Esophagus mucosa (tissue), 1 donor: Measurements from ENCODE around the gene CCDC187. TPM values are rescaled to one million over a fixed set of nuclear protein-coding genes. Genes with fewer than 3 reads are reported as not detected.

Experiments
- ATAC-seq: fragments of 200-7000 bp; cut with Tn5 transposase; one replicate; pipeline ENCODE4 v1.9.1; 2020
- total RNA-seq: library from RNA; stranded (reverse); gene quantifications from one replicate; pipeline ENCODE4 v1.2.4, GENCODE V29; 2023
- donor health status: DM: yes; HTN: yes; CAD: no.

Gene CCDC187
- total RNA-seq, 1 donor from 2014 or later, result not detected

DNA sequence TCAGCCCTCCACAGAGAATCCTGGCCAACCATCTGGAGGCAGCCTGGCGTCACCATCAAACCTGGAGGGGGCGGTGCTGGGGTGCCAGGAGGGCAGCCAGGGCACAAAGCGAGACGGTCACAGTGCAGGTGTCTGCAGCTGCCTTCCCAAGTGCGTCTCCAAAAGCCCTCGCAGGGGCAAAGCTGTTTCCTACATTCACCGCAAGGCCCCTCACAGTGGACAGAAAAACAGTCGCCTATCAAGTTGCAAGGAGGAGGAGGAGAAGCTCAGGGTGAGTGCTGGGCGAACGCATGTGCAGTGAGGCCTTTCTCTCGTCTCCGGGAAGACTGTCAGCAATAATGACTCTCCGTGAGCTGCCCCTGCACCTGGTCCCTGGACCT is 81.0 kb downstream of the CCDC187 start:
- no peak for ATAC-seq

DNA sequence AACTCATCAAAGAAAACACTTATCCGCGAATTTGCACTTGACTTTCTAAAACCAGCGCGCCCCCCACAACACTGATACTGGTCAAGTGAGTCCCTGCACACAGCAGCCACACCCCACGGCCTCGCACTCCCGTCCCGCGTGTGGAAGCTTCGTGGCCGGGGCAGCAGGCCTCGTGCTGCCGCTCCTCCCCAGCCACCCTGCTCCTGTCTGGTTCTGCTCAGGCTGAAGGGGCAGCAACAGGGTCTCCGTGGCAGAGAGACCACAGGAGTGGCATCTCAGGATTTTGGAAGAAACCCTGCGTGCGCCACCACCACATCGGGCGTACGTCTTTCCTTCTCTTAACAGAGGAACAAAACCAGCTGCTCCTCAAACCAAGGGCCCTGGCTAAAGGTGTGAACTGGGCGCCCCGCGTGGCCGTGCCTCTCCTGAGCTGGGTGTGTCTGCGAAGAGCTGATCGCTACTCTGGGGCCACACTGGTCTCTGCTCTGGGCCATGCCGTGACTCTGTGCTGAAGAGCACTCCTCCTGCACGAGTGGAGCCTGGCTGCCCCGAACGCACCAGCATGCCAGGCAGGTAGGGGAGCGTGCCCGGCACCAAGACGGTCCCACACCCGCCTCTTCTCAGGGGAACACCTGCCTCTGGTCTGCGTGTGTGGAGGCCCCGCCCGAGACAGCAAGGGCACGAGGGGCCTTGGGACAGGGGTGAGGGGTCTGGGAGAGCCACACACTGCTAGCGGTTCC is 81.6 kb downstream of the CCDC187 start:
- ATAC-seq, result no peak

DNA sequence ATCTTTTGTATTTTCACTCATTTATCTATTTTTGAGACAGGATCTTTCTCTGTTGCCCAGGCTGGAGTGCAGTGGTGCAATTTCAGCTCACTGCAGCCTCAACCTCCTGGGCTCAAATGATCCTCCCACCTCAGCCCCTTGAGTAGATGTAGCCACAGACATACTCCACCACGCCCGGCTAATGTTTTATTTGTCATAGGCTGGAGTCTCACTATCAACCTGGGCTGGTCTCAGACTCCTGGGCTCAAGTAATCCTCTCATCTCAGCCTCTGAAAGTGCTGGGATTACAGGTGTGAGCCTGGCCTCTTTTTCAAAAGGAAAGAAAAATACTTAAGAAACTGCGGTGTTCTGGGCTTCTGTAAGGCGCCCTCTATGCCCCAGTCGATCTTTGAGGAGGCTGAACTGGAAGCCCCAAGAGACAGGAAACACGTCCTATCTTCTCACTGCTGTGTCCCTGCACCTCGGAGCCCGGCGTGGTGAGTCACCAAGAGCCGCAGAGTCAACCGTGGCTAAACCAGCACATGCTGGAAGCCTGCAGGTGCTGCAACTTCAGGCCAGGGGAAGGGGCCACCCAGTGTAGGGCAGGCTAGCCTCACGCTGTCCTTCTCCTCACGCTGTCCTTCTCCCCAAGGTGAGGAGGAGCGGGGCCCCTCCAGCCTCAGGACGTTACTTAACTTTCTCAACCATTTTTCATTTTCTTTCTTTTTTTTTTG is 83.7 kb downstream of the CCDC187 start:
- peak; percentile 69 for ATAC-seq

DNA sequence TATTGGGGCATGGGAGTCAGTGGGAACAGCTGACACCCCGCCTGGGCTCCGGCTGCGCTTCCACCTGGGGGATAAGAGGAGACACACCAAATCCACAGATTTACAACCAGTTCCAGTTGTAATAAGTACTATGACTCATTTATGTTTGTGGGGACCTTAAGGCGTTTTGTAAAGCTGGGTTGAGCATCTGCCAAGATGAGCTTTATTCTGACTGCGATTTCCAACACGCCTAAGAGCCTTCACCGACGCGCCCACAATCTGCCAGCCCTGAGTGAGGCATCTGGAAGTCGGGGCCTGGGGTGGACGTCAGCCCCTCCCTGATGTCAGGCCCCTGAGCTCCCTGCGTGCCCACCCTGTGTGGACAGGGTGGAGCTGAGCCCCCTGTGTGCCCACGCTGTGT is 84.6 kb downstream of the CCDC187 start:
- peak; percentile 75 for ATAC-seq

DNA sequence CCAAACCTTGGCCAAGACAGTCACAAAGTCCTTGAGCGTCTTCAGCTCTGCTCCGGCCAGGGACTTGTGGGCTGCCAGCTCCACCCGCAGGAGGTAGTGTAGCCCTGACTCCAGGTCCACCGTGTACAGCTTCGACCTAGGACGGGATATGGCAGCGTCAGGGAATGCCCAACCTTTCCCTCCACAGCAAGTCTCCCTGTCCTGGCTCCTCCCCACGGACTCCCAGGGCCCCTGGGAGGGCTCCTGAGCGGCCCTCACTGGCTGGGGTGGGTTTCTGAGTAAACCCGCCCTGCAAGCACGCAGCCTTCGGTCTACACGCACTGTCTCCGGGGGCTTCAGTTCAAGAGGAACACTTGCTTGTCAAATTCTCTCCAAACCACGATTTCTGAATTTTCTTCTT is 85.2 kb downstream of the CCDC187 start:
- ATAC-seq, result no peak

DNA sequence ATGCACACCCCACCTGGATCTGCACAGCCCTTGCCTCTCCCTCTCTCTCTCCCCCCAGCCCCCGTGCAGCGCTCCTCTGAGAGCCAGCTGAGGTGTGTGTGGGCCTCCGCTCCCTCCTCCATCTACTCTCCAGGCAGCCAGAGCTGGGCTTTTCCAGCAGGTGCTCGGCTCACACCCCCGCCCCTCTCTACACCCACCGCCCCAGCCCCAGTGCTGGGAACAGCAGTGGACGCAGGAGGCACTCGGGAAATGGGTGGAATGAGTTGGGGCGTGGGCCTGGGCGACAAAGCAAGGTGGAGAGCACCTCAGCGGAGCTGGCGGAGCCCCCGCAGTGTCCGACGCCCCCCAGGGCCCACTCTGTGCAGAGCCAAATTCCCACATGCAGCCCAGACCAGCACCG is 85.6 kb downstream of the CCDC187 start:
- no peak for ATAC-seq

DNA sequence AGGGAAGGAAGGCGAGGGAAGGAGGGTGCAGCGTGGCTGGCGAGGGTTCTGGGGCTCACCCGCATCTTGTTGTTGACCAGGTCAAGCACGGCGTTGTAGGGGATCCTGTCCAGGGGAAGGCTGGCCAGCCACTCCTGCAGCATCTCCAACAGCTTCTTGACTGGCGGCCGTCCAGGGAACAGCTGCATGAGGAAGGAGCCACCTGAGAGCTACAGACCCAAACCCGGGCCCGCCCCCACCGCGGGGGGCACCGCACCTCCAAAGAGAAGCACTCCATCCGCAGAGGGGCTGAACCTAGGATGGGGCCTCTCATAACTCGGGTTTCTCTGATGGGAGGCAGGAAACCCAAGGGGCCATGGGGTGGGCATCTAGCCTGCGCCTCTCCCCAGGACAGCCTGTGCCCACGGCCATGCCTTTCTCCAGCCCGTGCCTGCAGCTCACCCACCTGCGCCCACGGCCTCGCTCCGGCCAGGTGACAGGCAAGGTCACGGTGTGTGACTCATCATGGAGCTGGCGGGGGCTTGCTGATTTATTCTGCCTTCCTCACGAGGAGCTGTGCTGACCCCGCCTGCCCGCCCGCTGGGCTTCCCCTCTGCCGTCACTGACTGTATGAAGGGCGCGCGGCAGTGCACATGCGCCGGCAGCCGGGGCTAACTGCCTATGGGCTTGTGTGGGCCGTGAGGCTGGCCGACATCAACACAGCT is 87.2 kb downstream of the CCDC187 start:
- no peak for ATAC-seq

DNA sequence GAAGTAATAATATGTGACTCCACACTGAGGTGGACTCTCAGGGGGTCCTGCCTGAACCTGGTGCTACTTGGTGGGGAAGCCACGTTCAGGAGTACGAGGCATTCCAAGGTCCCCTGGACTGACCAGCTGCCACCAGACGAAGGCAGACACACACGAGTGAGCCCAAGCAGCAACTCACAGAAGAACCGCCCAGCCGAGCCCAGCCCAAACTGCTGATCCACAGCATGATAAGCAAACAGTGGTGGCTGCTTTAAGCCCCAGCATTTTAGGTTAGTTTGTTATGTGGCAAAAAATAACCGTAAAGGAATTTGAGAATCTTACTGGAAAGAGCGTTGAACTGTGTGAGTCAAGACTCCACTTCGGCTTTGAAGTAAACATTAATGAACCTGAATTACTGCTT is 90.2 kb downstream of the CCDC187 start:
- ATAC-seq, result no peak

DNA sequence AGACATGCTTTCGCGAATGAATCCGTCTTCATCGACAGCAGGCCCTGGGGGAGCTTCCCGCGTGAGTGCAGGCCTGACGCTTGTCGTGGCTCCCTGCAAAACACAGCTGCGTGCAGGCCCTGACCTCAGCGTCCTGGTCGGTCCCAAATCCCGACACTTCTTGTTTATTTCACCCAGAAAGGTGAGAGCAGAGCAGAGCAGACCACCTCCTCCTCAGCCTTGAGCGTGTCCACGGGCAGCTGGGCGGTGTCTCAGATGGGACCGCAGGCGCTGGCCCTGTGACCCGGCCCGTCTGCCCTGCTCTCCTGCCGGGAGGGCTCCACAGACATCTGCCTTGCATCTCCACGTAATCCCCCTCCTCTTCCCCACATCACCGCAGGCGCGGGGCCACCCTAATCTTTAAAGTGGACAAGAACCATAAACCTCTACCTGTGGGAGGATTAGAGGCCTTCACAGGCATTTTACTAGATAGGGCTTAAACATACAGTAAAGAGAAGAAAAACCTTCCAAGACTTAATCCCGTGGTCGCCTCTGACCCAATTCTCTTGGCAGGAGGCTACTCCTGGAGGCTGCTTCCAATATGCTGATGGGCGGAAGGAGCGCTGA is 91.4 kb downstream of the CCDC187 start:
- no peak for ATAC-seq

DNA sequence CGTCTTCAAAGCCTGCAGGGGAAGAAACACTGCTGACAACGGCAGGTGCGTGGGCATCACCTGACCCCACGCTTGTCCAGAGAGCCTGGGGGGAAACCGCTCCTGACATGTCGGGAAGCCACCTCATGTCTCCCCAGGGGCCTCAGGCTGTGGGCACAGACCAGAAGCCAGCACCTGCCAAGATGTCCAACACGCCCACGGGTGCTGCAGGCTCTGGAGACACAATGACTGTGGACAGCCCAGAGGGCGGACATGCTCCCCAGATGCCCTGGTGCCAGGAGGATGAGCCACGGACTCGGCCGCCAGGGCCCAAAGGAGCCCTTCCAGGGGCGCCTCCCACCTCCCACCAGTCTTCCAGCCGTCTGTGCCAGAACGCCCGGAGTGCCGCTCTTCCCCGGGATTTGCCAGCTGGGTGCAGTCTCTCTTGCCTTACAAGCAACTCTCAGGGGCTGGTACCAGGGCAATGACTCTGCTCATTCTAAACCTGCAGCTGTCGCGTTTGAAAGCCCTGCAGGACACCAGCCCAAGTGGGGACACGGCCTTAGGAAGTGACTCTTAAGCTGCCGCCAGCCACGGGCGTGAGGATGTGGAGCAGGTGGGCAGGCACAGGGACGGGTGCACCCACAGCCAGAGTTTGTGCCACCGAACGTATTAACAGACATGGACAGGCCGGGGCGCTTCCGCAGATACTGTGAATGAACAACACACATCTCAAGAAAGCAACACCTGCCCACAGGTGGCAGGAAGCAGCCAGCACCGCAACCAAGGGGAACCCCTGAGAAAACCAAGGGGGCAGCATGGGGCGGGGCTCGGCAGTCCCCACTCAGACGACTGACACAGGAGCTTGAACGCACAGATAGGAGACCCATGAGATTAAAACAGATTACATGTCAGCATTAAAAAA is 92.2 kb downstream of the CCDC187 start:
- ATAC-seq, result no peak

DNA sequence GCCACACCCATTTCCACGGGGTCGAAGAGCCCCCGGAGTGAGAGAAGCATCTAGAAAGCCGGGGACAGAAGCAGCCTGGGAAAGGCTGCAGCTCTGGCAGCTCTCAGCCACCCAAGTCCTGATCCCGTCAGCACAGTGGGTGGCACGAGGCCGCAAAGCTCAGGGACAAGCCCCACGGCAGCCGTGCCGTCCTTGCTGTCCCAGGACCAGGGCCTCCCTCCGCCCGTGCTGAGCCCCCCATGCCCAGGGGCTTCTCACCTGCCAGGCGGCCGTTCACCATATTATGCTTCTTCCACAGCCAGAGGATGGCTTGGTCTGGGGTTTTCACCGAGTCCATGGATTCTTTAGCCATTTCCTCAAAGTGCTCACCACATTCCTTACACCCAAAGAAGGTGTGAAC is 92.9 kb downstream of the CCDC187 start:
- no peak for ATAC-seq

DNA sequence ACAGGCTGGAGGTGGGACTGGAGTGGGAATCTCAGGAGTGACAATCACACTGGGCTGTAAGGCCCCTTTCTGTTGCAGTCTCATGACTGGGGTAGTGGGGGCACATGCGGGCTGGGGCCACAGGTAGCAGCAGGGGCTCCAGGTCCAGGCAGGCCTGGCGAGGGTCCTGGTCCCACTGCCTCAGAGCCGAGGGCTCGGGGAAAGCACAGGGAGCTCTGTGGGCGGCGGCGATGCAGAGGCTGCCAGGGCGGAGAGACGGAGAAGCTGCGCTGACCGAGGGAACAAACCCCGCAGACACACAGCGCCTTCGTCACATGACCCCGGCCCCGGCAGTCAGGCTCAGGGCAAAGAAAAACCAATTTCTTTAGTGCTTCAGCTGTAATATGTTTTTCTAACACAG is 93.6 kb downstream of the CCDC187 start:
- no peak for ATAC-seq

DNA sequence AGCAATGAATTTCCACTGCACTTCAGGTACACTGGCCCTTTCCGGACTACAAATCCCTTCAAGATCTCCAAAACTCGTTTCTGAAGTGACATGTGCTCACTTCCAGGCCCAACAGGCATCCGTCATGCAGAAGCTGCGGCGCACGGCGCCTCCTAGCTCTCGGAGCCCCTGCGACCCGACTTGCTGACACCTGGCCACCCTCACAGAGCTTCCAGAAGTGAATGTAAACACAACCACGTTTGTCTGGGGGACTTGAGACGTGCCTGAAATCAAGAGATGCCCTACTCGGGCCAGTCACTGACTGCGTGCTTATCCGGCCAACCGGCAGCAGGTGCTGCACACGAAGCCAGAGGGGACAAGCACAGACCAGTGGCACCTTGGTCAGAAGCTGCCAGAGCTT is 94.1 kb downstream of the CCDC187 start:
- no peak for ATAC-seq

DNA sequence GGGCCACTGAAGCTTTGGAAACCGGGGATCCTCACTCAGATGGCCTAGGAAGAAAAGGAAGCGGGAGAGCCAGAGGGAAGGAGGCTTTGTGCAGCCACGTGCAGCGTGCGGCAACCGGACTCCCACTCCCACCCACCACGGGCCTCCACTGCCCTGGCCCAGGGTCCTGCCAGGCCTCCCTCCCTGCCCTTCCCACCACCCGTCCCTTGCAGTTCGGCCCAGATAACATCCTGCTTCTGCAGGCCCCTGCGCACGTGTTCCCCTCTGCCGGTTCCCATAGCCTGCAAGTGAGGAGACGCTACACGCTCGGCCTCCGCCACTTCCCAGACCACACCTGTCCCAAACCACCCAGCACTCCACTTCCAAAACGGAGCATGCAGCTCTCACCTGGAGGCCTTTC is 94.7 kb downstream of the CCDC187 start:
- ATAC-seq, result no peak

DNA sequence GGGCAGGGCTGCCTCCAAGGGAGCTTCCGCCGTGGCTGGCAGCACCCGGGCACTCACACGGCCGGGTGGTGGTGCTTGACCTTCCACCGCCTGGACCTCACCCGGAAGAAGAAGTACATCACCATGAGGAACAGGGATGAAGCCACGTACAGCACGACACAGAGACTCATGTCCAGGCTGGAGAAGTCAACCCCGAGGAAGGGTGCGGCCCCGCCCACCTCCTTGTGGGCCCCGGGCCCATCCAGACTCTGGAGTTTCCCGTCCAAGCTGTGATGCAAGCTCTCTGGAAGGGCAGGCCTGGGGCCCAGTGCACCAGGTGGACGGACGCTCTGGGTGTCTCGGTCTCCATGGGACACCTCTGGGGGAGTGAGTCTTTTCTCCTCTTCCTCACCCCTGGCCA is 95.2 kb downstream of the CCDC187 start:
- ATAC-seq, result no peak

DNA sequence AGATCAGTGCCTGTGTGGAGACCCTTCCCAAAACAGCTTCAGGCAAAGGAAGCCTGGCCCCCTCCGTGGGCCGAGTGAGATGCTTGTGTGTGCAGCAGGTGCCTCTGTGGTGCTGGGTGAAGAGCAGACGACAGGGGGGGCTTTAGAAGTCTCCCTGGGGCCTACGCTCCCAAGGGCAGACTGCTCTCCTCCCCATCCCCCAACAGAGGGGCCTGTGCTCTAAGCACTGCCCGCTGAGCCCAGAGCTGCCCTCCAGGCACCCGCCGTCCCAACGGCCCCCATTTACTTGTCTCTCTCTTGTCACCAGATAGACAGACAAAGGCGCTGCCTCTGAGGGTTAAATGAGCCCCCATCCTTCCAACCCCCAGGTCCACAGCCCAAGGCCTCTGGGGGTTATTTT is 96.3 kb downstream of the CCDC187 start:
- ATAC-seq, result no peak

DNA sequence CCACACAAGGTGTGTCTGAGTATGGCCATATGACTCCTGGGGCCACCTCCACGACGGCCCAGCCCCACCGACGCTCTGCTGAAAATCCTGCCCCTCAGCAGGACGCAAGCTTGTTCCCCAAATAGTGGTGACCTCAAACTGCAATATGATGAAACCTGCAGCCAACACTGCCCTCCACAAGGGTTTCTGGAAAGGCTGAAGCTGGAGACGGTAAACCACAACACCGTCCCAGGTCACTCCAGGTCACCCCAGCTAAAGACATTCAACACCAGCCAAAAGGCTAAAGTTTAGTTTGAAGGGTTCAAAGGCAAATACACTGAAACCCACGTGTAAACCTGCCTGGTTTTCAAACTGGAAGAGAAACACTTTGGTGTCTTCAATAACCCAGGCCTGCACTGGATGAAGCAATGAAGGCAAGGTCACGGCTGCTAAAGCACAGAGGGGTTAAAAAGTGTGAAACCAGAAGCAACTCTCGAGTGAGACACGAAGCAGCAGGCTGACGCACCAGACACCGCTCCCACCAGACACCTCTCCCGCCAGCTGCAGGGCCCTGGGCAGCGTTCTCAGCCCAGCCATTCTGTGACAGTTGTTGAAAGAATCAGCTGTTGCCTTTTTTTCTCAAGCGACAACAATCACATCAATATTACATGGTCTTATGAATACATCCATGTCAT is 97.2 kb downstream of the CCDC187 start:
- ATAC-seq, result no peak

DNA sequence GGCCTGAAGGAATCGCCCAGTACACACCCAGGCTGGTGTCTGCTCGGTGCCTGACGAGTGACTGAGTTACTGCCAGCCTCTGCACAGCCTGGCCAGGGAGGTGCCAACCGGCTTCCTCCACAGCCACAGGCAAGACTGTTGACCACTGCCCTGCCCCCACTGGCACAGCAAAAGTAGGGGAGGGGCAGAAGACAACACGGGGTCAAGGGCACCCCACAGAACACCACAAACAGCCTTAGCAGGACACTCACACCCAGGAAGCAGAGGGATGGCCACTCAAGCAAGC is 98.2 kb downstream of the CCDC187 start:
- ATAC-seq, result no peak

DNA sequence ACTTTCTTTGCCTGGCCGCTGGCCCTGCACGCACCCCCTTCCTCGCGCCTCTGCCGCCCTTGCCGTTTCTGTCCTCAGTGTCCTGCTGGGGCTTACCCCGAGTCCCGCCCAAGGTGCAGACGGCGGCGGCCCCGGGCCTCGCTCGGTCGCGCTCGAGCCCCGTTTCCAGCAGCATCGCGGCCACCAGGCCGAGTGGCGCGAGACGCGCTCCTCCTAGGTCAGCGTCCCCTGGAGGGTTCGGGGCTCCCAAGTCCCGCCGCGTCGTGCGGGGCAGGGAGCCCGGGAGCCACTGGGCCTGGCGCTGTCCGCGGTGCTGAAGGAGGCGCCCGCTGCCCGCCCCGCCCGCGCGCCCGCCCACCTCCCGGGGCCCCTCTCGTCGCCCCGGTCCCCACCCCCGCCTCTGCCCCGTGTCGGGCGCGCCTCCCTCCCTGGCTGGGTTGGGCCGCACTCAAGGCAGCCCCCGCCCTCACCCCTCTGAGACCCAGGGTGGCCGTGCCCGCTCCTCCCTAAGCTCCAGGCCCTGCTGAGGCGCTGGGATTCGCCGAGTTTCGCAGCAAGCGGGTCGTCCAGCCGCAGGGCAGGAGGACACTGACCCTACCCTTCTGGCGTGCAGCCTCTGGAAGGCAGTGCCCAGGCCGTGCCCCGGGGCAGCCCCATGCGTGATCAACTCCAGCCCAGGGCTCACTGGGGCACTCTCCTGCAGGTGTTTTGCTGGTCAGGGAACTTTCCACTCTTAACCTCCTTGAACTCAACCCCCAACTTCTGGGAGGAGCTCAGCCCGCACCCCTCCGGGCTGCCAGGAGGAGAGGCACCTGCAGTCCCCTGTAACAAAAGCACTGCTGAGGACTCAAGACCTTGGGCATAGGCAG is 98.8 kb downstream of the CCDC187 start, which contains the start of gene LHX3:
Gene LHX3 (minus strand): TSS at position 291 of the 869 bp plus-strand sequence. CDS start 116 bp downstream, at position 175.
- ATAC-seq, result peak; percentile 26

DNA sequence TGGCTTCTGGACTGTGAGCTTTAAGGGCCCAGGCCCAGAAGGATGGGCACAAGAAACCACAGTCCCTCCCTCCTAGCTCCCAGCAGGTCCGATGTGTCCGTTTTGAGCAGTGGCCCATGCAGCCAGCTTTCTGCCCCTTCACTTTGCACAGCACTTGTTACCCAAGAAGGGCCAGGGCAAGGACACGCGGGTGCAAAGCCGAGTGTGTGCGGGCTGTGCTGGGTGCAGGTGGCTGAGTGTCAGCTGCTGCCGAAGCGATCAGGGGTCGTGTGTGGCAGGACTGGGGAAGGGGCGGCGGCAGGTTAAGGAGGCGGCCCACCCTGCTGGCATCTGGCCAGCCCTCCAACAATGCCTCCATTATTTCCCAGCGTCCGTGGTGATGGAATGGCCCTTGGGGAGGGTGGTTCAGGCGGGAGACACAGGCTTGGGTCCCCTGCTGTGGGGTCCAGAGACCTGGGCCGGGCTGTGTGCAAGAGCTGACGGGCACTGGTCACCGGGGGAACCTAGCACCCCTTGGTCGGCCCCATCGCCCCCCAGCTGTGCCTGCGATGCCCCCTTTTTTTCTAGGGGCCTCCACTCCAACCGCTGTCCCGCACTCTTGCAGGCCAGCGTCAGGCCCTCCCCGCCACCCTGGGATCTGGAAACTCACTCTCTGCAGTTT is 99.6 kb downstream of the CCDC187 start:
- ATAC-seq, result no peak
